C4-2B (cell line): ENCODE measurements around the gene PACC1.

ENCODE experiments used
- CTCF ChIP-seq: fragments of 450-650 bp; conservative IDR thresholded peaks from 2 replicates; pipeline ENCODE4 v1.5.1; 2017; ENCODE audit warnings: mild to moderate bottlenecking
- ZFX ChIP-seq: fragments of 450-650 bp; IDR thresholded peaks from 2 replicates; pipeline ENCODE4 v1.6.1; 2017

- TF ChIP-seq CTCF, result no peak
- no peak for TF ChIP-seq ZFX
Measured at GRCh38 chr1:212454741-212455140, 40.1 kb upstream of the PACC1 start.
